H1 (cell line): ENCODE measurements around the gene ADK.
"Not testable (repeated sequence)": the region's sequence is repeated elsewhere in the genome, so short reads cannot be mapped to it uniquely, and the experiment has no call there.

Experiments
- BRCA1 ChIP-seq: IDR thresholded peaks from 2 replicates; pipeline ENCODE4 v1.6.1; 2012; ENCODE audit warnings: low read depth, low read length, improper control_type of control experiment
- EZH2 ChIP-seq: fragments of 200-600 bp; sonication (generic); IDR thresholded peaks from 2 replicates; pipeline ENCODE4 v1.7.1; 2012; ENCODE audit warnings: low read depth, mild to moderate bottlenecking, moderate library complexity, low read length, inconsistent platforms; ENCODE audit not compliant: severe bottlenecking
- FOSL1 ChIP-seq: IDR thresholded peaks from 2 replicates; pipeline ENCODE4 v1.6.1; 2011; ENCODE audit warnings: mild to moderate bottlenecking, low read depth, low read length, moderate library complexity; ENCODE audit not compliant: insufficient read depth
- GABPA ChIP-seq: IDR thresholded peaks from 2 replicates; pipeline ENCODE4 v1.6.1; 2011; ENCODE audit warnings: mild to moderate bottlenecking, low read length, moderate library complexity, borderline replicate concordance; ENCODE audit not compliant: insufficient read depth
- JUND ChIP-seq: IDR thresholded peaks from 2 replicates; pipeline ENCODE4 v1.6.1; 2011; ENCODE audit warnings: mild to moderate bottlenecking, improper control_type of control experiment, low read length
- PHF8 ChIP-seq: fragments of 200-600 bp; sonication (generic); conservative IDR thresholded peaks from 2 replicates; pipeline ENCODE4 v1.7.1; 2012; ENCODE audit warnings: low read depth, mild to moderate bottlenecking, inconsistent platforms, low read length, moderate library complexity
- POLR2A ChIP-seq, 2 experiments: IDR thresholded peaks; 1 replicate in 1 of 2; 2 replicates in 1 of 2; pipeline ENCODE4 v1.6.1; 2011; ENCODE audit warnings: low read depth in 2 of 2, low read length in 2 of 2, mild to moderate bottlenecking in 2 of 2; ENCODE audit errors: control extremely low read depth in 1 of 2
- POLR2AphosphoS5 ChIP-seq: IDR thresholded peaks from 2 replicates; pipeline ENCODE4 v1.6.1; 2011; ENCODE audit warnings: low read depth, low read length
- RFX5 ChIP-seq: IDR thresholded peaks from 2 replicates; pipeline ENCODE4 v1.6.1; 2011; ENCODE audit warnings: low read depth, low read length, improper control_type of control experiment, borderline replicate concordance
- RNF2 ChIP-seq: fragments of 200-900, 300-1000 bp; sonication (generic); IDR thresholded peaks from 2 replicates; pipeline ENCODE4 v1.7.1; 2016; ENCODE audit warnings: borderline replicate concordance, low read depth, mild to moderate bottlenecking, antibody characterized with exemption, low read length; ENCODE audit not compliant: poor library complexity, severe bottlenecking; ENCODE audit errors: missing control alignments
- SP1 ChIP-seq: IDR thresholded peaks from 2 replicates; pipeline ENCODE4 v1.6.1; 2011; ENCODE audit warnings: low read depth, low read length
- TAF1 ChIP-seq: IDR thresholded peaks from 2 replicates; pipeline ENCODE4 v1.6.1; 2011; ENCODE audit warnings: mild to moderate bottlenecking, low read depth, low read length
- TF ChIP-seq, protein P1 (sequence below), 3 experiments: IDR thresholded peaks; 1 replicate in 2 of 3; 2 replicates in 1 of 3; pipeline versions ENCODE4 v1.5.1 to v1.6.1; 2011; ENCODE audit warnings: low read length in 3 of 3, mild to moderate bottlenecking in 3 of 3, inconsistent platforms in 2 of 3, low read depth in 1 of 3, moderate library complexity in 1 of 3; ENCODE audit not compliant: insufficient read depth in 1 of 3; ENCODE audit errors: control extremely low read depth in 1 of 3

- TF ChIP-seq POLR2A (IDR thresholded peaks at IDR 0.05; ENCODE audit: control extremely low read depth in 1 of 2, low read depth in 2 of 2, low read length in 2 of 2); TAF1; RFX5; RNF2; FOSL1; PHF8; POLR2AphosphoS5; JUND; SP1; EZH2; GABPA; BRCA1: not testable (repeated sequence)
- TF ChIP-seq, protein P1, sequence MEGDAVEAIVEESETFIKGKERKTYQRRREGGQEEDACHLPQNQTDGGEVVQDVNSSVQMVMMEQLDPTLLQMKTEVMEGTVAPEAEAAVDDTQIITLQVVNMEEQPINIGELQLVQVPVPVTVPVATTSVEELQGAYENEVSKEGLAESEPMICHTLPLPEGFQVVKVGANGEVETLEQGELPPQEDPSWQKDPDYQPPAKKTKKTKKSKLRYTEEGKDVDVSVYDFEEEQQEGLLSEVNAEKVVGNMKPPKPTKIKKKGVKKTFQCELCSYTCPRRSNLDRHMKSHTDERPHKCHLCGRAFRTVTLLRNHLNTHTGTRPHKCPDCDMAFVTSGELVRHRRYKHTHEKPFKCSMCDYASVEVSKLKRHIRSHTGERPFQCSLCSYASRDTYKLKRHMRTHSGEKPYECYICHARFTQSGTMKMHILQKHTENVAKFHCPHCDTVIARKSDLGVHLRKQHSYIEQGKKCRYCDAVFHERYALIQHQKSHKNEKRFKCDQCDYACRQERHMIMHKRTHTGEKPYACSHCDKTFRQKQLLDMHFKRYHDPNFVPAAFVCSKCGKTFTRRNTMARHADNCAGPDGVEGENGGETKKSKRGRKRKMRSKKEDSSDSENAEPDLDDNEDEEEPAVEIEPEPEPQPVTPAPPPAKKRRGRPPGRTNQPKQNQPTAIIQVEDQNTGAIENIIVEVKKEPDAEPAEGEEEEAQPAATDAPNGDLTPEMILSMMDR (IDR thresholded peaks at IDR 0.05; ENCODE audit: control extremely low read depth in 1 of 3, insufficient read depth in 1 of 3, low read depth in 1 of 3, low read length in 3 of 3): not testable (repeated sequence)
Observed at GRCh38 chr10:74580438-74580837, 429.4 kb downstream of the ADK start.
